ENCODE data around the gene SLC41A2.

Gene SLC41A2

DNA sequence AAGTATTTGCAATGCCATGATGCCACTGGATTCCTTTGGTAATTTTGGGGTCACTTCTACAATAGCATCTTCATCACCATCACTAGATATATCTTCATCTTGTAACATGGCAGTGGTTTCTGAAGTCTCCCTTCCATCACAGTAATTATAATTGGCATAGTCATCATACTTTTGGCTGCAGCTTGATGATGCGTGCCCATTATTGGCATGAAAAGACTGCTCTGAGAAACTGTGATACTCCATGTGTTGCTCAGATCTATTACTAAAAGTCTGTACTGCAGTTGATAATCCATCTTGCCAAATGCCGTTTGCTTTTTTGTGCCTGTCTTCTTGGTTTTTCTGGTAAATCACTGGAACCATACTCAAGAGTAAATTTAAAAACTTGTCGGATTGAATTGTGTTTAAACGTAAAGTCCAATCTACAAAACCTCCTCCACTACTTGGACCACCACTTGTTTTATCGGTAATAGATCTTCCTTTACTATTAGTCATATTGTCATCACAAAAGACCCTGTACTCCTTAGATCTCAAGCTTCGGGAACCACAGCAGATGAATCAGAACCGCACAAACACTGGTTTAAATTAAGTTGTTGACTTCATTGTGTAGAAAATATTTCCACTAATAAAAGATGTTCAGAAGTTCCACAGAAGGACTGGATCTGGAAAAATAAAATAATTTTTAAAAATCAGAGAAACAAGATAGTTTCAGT, 29.9 kb downstream of the SLC41A2 start:
- no peak for DNase-seq

- DNase-seq: no peak
Observed at GRCh38 chr12:104925501-104925900, 32.6 kb downstream of the SLC41A2 start.

DNA sequence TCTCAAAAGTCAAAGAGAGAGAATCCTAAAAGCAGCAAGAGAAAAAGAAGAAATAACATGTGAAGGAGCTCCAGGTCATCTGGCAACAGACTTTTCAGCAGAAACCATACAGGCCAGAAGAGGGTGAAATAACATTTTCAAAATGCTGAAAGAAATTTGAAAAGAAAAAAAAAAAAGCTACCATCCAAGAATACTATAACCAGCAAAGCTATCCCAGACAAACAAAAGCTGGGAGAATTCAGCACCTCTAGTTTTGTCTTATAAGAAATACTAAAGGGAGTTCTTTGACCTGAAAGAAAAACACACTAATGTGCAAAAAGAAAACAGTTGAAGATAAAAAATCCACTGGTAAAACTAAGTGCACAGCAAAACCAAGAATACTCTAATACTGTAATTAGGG, 36.8 kb downstream of the SLC41A2 start:
- no peak for DNase-seq

DNA sequence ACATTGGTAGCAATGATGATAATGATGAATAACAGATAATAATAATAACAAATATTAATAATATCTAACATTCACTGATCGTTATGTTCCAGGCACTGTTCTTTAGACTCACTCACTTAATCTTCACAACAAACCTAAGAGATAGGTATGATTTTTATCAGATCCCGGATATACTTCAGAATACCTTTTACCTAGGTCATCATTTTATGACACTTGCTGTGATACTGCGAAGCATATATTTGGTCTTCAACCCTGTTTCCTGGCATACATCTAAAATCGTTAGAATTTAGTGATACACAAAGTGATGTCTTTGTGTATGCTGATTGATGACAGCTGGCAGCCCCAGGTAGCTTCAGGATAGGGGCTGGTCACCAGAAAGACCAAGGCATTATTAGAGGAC, 46.1 kb downstream of the SLC41A2 start:
- DNase-seq: no peak

DNA sequence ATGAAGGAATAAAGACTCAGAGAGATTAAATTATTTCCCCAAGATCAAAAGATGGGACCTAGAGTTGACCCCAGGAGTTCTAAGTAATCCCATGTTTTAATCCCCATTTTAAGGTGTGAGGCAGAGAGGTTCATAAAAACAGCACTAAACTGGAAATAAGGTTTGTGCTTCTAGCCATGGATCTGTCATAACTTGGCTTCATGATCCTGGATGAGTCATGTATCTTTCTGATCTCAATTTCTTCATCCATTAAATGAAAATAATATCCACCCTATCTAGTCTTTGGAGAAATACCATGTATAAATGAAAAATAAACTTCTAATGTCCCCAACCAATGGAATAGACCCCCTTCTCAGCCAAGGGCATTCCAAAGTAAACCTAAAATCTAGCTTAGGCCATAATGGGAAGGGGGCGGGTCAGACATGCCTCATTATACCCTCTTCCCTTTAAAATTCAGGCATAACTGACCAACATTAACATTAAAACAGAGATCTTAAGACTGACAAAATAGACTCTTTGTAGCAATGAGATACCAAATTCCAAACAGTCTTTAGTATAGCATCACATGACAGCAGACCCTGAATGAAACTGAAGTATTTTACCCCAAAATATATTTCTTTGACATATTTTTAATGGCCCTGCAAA, 47.8 kb downstream of the SLC41A2 start:
- DNase-seq: no peak

- DNase-seq: no peak
Observed at GRCh38 chr12:104909761-104910160, 48.3 kb downstream of the SLC41A2 start.

Measured in activated CD8-positive, alpha-beta memory T cell treated with anti-CD3 and anti-CD28 coated beads, Interleukin-2, amount 50 U/mL, for 48 hours (primary cell).